Esophagus (tissue), 2 donors: ENCODE data around the gene THY1. TPM values are rescaled to one million over a fixed set of nuclear protein-coding genes. Genes with fewer than 3 reads are reported as not detected.

Experiments
- H3K27ac ChIP-seq, 2 donors: one replicate each; pipeline ENCODE4 v1.5.1; 2013; ENCODE audit warnings: low read depth in 2 of 2, mild to moderate bottlenecking in 2 of 2, inconsistent platforms in 1 of 2, low read length in 1 of 2, moderate library complexity in 1 of 2
- H3K27me3 ChIP-seq, 2 donors: one replicate each; pipeline ENCODE4 v1.6.1; 2013; ENCODE audit warnings: low read length in 2 of 2, control low read depth in 1 of 2, mild to moderate bottlenecking in 1 of 2; ENCODE audit not compliant: insufficient read depth in 2 of 2, control insufficient read depth in 1 of 2
- H3K36me3 ChIP-seq, 2 donors: one replicate each; pipeline ENCODE4 v1.6.1; 2013; ENCODE audit warnings: low read length in 1 of 2; ENCODE audit not compliant: control insufficient read depth in 2 of 2, insufficient read depth in 2 of 2
- H3K4me1 ChIP-seq, 2 donors: one replicate each; pipeline ENCODE4 v1.6.1; 2013; ENCODE audit warnings: low read length in 1 of 2; ENCODE audit not compliant: control insufficient read depth in 2 of 2, insufficient read depth in 2 of 2
- H3K4me3 ChIP-seq, 2 donors: one replicate each; pipeline ENCODE4 v1.5.1; 2013; ENCODE audit warnings: low read length in 2 of 2, mild to moderate bottlenecking in 2 of 2, low read depth in 1 of 2, moderate library complexity in 1 of 2
- H3K9me3 ChIP-seq, 2 donors: one replicate each; pipeline ENCODE4 v1.6.1; 2013; ENCODE audit warnings: mild to moderate bottlenecking in 2 of 2, low read depth in 1 of 2, low read length in 1 of 2, moderate library complexity in 1 of 2; ENCODE audit not compliant: control insufficient read depth in 2 of 2, insufficient read depth in 1 of 2
- WGBS, 2 donors: extraction: QIAGEN DNeasy Blood & Tissue Kit; methylation state at CpG; one replicate each; pipeline ENCODE4 v1.1.7; 2013; 5-methylcytosine and 5-hydroxymethylcytosine counted together
- polyA plus RNA-seq, 2 donors: library from polyadenylated mRNA; stranded (reverse); fragments of 200-250 nt; gene quantifications; one replicate each; pipeline ENCODE4 v1.2.3, GENCODE V29; 2013
- donor health status: healthy with polysubstance abuse.
- donor health status: Bipolar disorder and iron deficiency.

The THY1 gene
- 1 to 10 TPM in 1 of 2 donors, under 1 TPM in 1; 0.92 to 1.2 TPM for polyA plus RNA-seq

GRCh38 chr11:119422809-119423508 lies at the start of gene THY1:
TSS of gene THY1 (minus strand) at chr11:119423172. CDS start at chr11:119420905, 2,267 bp downstream.
- no peaks in the 10 kb centered on the region for H3K9me3 ChIP-seq
- H3K36me3 ChIP-seq: no peaks in the 10 kb centered on the region
- H3K4me1 ChIP-seq: peaks cover 4 to 8% of the 10 kb centered on the region in 2 donors
- 7 to 9% methylated on average over 34 to 41 of the region's 41 CpGs for WGBS, 2 donors
- no peak within 1 kb of the TSS for H3K27ac ChIP-seq
- peak within 1 kb of the TSS; percentile 20 to 28 for H3K4me3 ChIP-seq
- H3K27me3 ChIP-seq: no peaks in the 10 kb centered on the region

GRCh38 chr11:119472186-119472855 lies 49.3 kb upstream of the THY1 start:
- H3K4me3 ChIP-seq: no peak overlapping the region
- no peaks in the 10 kb centered on the region for H3K27me3 ChIP-seq
- no peaks in the 10 kb centered on the region for H3K9me3 ChIP-seq
- peaks cover 0 to 2% of the 10 kb centered on the region in 2 donors for H3K36me3 ChIP-seq
- H3K27ac ChIP-seq: no peak overlapping the region
- 82 to 85% methylated on average over 10 of the region's 10 CpGs for WGBS, 2 donors
- H3K4me1 ChIP-seq: peaks cover 3 to 9% of the 10 kb centered on the region in 2 donors

- no peak overlapping the region for H3K4me3 ChIP-seq
- H3K27ac ChIP-seq: no peak overlapping the region
- H3K27me3 ChIP-seq: no peaks in the 10 kb centered on the region
- 88 to 89% methylated on average over 8 of the region's 8 CpGs for WGBS, 2 donors
- no peaks in the 10 kb centered on the region for H3K9me3 ChIP-seq
- peaks cover 0 to 2% of the 10 kb centered on the region in 2 donors for H3K36me3 ChIP-seq
- peaks cover 3 to 9% of the 10 kb centered on the region in 2 donors for H3K4me1 ChIP-seq
Observed at GRCh38 chr11:119471329-119471728, 48.4 kb upstream of the THY1 start.

- no peak overlapping the region for H3K4me3 ChIP-seq
- WGBS, 2 donors: 52 to 70% methylated on average over 15 of the region's 15 CpGs
- peaks cover 0 to 2% of the 10 kb centered on the region in 2 donors for H3K36me3 ChIP-seq
- peaks cover 3 to 9% of the 10 kb centered on the region in 2 donors for H3K4me1 ChIP-seq
- no peaks in the 10 kb centered on the region for H3K9me3 ChIP-seq
- no peaks in the 10 kb centered on the region for H3K27me3 ChIP-seq
- peak overlapping the region; percentile 36 to 89 for H3K27ac ChIP-seq
Observed at GRCh38 chr11:119470317-119471291, 47.6 kb upstream of the THY1 start.

GRCh38 chr11:119469506-119469905 lies 46.5 kb upstream of the THY1 start:
- H3K9me3 ChIP-seq: no peaks in the 10 kb centered on the region
- no peak overlapping the region for H3K27ac ChIP-seq
- 79 to 82% methylated on average over 3 of the region's 3 CpGs for WGBS, 2 donors
- no peaks in the 10 kb centered on the region for H3K27me3 ChIP-seq
- peaks cover 3 to 9% of the 10 kb centered on the region in 2 donors for H3K4me1 ChIP-seq
- H3K36me3 ChIP-seq: peaks cover 0 to 2% of the 10 kb centered on the region in 2 donors
- no peak overlapping the region for H3K4me3 ChIP-seq

- WGBS, 2 donors: 77 to 90% methylated on average over 2 of the region's 2 CpGs
- H3K36me3 ChIP-seq: peaks cover 0 to 2% of the 10 kb centered on the region in 2 donors
- peaks cover 3 to 9% of the 10 kb centered on the region in 2 donors for H3K4me1 ChIP-seq
- no peaks in the 10 kb centered on the region for H3K9me3 ChIP-seq
- no peak overlapping the region for H3K27ac ChIP-seq
- no peak overlapping the region for H3K4me3 ChIP-seq
- H3K27me3 ChIP-seq: no peaks in the 10 kb centered on the region
Observed at GRCh38 chr11:119468511-119468910, 45.5 kb upstream of the THY1 start.

GRCh38 chr11:119461229-119461963 lies 38.4 kb upstream of the THY1 start:
- Histone ChIP-seq H3K36me3 (no peaks in the 10 kb centered on the region), H3K27me3 (no peaks in the 10 kb centered on the region), H3K27ac (no peak overlapping the region), H3K4me1 (no peaks in the 10 kb centered on the region), H3K9me3 (no peaks in the 10 kb centered on the region), H3K4me3 (no peak overlapping the region)
- WGBS, 2 donors: 39 to 47% methylated on average over 4 of the region's 4 CpGs

GRCh38 chr11:119460582-119460981 lies 37.6 kb upstream of the THY1 start:
- Histone ChIP-seq H3K9me3 (no peaks in the 10 kb centered on the region), H3K4me1 (no peaks in the 10 kb centered on the region), H3K4me3 (no peak overlapping the region), H3K27ac (no peak overlapping the region), H3K27me3 (no peaks in the 10 kb centered on the region), H3K36me3 (no peaks in the 10 kb centered on the region)
- 44 to 48% methylated on average over 4 of the region's 4 CpGs for whole genome bisulfite sequencing, 2 donors

GRCh38 chr11:119460097-119460496 lies 37.1 kb upstream of the THY1 start:
- Histone ChIP-seq H3K27me3 (no peaks in the 10 kb centered on the region), H3K9me3 (no peaks in the 10 kb centered on the region), H3K36me3 (no peaks in the 10 kb centered on the region), H3K27ac (no peak overlapping the region), H3K4me1 (no peaks in the 10 kb centered on the region), H3K4me3 (no peak overlapping the region)
- 77 to 78% methylated on average over 11 of the region's 11 CpGs for WGBS, 2 donors
